Fibroblast of the aortic adventitia (primary cell): Measurements from ENCODE around the gene MYCBP2. TPM values are rescaled to one million over a fixed set of nuclear protein-coding genes. Genes with fewer than 3 reads are reported as not detected.

Source experiments
- DNase-seq: peaks from one replicate; pipeline ENCODE4 v3.0.0-alpha.2; 2010; ENCODE audit warnings: low read depth
- H3K4me3 ChIP-seq: 2 replicates; pipeline ENCODE4 v1.5.1; 2011; ENCODE audit warnings: low read depth, mild to moderate bottlenecking, control low read depth, low read length, moderate library complexity
- total RNA-seq: library from RNA; depleted of rRNA; stranded (reverse); fragments of >200 nt; gene quantifications from 2 replicates; pipeline ENCODE4 v1.2.3, GENCODE V29; 2012; ENCODE audit warnings: low replicate concordance
- TF ChIP-seq, protein P1 (sequence below): IDR thresholded peaks from 2 replicates; pipeline ENCODE4 v1.5.1; 2011; ENCODE audit warnings: mild to moderate bottlenecking, low read length, control low read depth, inconsistent platforms; ENCODE audit not compliant: insufficient read depth

Gene MYCBP2
- total RNA-seq, 1 donor: 84.9 TPM

DNA sequence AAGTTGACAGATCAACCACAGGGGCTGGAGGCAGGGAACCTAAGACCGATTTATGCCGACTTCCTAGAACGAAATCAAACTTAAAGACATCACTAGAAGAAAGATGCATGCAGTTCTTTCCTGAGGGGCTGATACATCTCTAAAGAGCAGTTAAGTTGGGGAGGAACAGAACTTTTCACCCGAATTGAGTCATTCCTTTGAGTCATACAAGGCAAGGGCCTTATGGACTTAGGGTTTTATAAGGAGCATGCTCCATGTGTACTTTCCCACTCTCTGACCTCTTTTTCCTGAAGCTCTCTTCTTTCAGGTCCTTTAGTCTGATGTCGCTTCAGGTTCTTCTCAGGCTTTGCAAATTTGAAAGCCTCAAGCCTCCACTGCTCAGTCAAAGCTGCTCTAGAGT is 292.0 kb downstream of the MYCBP2 start:
- TF ChIP-seq, protein P1, sequence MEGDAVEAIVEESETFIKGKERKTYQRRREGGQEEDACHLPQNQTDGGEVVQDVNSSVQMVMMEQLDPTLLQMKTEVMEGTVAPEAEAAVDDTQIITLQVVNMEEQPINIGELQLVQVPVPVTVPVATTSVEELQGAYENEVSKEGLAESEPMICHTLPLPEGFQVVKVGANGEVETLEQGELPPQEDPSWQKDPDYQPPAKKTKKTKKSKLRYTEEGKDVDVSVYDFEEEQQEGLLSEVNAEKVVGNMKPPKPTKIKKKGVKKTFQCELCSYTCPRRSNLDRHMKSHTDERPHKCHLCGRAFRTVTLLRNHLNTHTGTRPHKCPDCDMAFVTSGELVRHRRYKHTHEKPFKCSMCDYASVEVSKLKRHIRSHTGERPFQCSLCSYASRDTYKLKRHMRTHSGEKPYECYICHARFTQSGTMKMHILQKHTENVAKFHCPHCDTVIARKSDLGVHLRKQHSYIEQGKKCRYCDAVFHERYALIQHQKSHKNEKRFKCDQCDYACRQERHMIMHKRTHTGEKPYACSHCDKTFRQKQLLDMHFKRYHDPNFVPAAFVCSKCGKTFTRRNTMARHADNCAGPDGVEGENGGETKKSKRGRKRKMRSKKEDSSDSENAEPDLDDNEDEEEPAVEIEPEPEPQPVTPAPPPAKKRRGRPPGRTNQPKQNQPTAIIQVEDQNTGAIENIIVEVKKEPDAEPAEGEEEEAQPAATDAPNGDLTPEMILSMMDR: no peak
- no peak overlapping the region for H3K4me3 ChIP-seq
- DNase-seq: peak; percentile 47

DNA sequence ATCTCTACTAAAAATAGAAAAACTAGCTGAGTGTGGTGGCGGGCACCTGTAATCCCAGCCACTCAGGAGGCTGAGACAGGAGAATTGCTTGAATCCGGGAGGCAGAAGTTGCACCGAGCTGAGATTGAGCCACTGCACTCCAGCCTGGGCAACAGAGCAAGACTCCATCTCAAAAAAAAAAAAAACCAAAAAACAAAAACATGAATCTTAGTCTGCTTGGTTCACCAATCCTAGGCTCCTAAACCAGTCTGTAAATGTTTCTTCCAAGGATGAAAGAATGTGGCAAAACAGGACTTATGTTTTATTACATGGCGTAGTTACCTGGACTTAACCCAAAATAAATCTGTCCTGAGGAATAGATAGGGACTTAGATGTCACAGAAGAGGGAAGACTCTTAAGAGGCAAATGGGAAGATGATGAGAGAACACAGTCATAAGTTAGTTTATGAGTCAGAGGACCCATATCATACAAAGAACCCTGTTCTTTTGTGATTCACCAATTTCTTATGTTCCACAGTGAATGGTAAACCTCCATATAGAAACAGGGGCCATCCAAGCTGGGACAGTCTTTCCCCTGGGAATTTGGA is 293.1 kb downstream of the MYCBP2 start:
- TF ChIP-seq, protein P1: no peak
- H3K4me3 ChIP-seq: no peak overlapping the region
- DNase-seq: peak; percentile 16

DNA sequence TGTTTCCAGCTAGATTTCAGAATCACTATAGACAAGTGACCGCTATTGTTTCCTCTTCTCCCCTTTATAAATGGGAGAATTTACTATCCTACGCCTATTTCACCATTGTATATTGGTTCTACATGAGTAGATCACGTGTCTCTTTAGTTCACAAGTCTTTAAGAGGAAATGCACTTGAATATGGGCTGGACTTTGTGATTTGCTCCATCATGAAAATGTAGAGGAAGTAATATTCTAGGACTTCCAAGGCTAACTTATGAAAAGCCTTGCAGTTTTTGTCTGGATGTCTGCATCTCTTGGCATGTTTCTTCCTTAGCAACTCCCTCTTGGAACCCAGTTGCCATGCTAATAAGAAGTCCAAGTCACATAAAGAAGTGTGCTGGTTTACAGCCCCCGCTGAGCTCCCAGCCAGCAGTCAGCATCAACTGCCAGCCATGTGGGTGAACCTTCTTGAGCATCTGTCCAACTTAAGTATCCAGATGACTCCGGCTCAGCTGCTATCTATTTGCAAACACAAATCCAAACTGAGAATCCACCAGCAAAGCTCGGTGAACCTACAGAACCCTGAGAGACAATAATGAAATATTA is 295.1 kb downstream of the MYCBP2 start:
- no peak overlapping the region for H3K4me3 ChIP-seq
- no peak for DNase-seq
- TF ChIP-seq, protein P1: no peak

DNA sequence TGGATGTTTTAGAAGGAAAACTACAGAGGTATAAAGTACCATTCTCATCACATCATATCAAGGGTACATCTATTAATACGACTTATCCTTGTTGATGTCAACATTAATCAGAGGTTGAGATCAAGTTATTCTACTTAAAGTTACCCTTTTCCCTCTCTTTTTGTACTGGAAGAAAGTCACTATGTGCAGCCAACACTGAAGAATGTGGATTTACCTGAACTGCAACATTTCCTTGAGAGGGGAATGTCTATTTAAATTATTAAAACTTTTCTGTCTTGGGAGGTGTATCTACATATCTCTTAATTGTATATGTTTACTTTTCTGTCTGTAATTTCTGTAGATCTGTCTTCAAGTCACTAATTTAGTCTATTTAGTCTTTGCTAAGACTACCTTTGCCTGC is 297.5 kb downstream of the MYCBP2 start:
- TF ChIP-seq, protein P1: no peak
- DNase-seq: no peak
- H3K4me3 ChIP-seq: no peak overlapping the region

DNA sequence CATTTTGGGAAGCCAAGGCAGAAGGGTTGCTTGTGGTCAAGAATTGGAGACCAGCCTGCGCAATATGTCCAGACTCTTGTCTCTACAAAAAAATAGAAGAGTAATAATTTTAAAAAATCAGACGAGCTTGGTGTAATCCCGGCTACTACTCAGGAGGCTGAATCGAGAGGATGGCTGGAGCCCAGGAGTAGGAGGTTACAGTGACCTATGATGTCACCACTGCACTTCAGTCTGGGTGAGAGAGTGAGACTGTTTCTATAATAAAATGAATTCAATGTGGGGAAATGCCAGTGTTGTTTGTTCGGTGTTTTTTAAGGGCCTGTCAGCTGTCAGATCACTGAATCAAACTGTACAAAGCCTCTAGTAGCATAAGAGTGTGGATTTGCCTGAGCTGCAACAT is 298.7 kb downstream of the MYCBP2 start:
- TF ChIP-seq, protein P1: no peak
- DNase-seq: peak; percentile 42
- peak overlapping the region; percentile 89 for H3K4me3 ChIP-seq

DNA sequence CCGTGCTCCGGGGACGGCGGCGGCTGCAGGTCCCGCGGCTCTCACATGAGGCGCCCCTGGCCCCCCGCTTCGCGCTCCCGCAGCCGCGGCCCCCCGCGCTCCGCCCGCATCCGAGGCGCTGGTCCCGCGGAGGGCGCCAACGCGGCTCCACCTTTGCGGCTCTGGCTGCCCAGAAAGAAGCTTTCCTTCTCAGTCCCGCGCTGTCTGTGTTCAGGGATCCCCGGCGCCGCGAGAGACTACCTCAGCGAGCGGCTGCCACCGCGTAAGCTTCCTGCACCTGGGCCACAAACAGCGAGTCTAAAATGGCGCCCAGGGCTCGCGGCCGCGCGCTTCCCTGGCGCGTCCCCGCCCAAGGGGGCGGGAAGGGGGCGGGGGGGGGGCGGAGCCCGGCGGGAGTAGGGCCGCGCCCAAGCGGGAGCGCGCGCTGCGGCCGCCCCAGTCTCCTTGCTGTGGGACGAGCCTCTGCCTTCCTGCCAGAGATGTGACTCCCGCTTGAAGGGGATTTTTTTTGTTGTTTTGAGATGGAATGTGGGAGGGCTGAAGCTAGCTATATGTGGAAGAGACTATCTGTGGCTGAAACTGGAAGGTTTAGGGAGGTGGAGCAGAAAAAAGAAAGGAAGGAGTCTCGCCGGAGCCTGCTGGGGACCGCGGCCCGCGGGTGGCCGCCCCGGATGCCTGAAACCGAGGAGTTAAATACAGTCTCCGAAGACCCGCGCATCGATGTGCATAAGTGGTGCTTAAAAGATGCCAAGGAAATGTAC is 299.9 kb downstream of the MYCBP2 start, which contains the start of gene FBXL3:
FBXL3 (minus strand) TSS at position 299 of the 761 bp plus-strand sequence. CDS start 5,299 bp downstream, outside the sequence.
- peak within 1 kb of the TSS; percentile 89 for H3K4me3 ChIP-seq
- TF ChIP-seq, protein P1: no peak
- DNase-seq: peak; percentile 94
